Upper lobe of left lung (tissue), 4 donors: ENCODE data around the gene KRTAP21-1.

ENCODE experiments used
- CTCF ChIP-seq, 6 experiments: fragments of 450-650 bp in 4 of 6; fragments of 200-600 bp in 2 of 6; sonication (generic) in 2 of 6; IDR thresholded peaks; one replicate each; pipeline ENCODE4 v1.5.1; 2016 to 2019; ENCODE audit warnings: antibody characterized with exemption in 6 of 6
- EP300 ChIP-seq, 4 donors: sonication (generic); formaldehyde crosslinking; IDR thresholded peaks; one replicate each; pipeline ENCODE4 v1.5.1; 2017; ENCODE audit warnings: antibody characterized with exemption in 4 of 4, control low read depth in 2 of 4
- POLR2A ChIP-seq, 4 donors: fragments of 450-650 bp; IDR thresholded peaks; one replicate each; pipeline ENCODE4 v1.5.1; 2016 to 2017; ENCODE audit warnings: antibody characterized with exemption in 4 of 4, mild to moderate bottlenecking in 2 of 4

GRCh38 chr21:30710499-30710898, 44.7 kb downstream of the KRTAP21-1 start:
- no peak for TF ChIP-seq CTCF (IDR thresholded peaks at IDR 0.05)
- TF ChIP-seq POLR2A (IDR thresholded peaks at IDR 0.05) = no peak
- TF ChIP-seq EP300 (IDR thresholded peaks at IDR 0.05) = no peak
